H9 (cell line): ENCODE data around the gene UBAP1. TPM values are rescaled to one million over a fixed set of nuclear protein-coding genes. Genes with fewer than 3 reads are reported as not detected.

ENCODE experiments used
- DNase-seq: peaks from one replicate; pipeline ENCODE4 v3.0.0-alpha.2; 2017
- H2AFZ ChIP-seq: one replicate; pipeline ENCODE4 v1.6.1; 2013; ENCODE audit warnings: mild to moderate bottlenecking, low read length, control low read depth, moderate library complexity
- H2AK5ac ChIP-seq: 2 replicates; pipeline ENCODE4 v1.6.1; 2013; ENCODE audit warnings: low read length, control low read depth, mixed read lengths; ENCODE audit not compliant: insufficient read length
- H2BK120ac ChIP-seq: one replicate; pipeline ENCODE4 v1.6.1; 2013; ENCODE audit warnings: low read depth, mild to moderate bottlenecking, low read length, control low read depth, inconsistent platforms; ENCODE audit not compliant: poor library complexity, severe bottlenecking
- H2BK12ac ChIP-seq: 2 replicates; pipeline ENCODE4 v1.6.1; 2013; ENCODE audit warnings: low read length, control low read depth, mixed read lengths, low read depth; ENCODE audit not compliant: insufficient read length
- H2BK15ac ChIP-seq: 2 replicates; pipeline ENCODE4 v1.6.1; 2013; ENCODE audit warnings: low read depth, low read length, control low read depth
- H2BK20ac ChIP-seq: one replicate; pipeline ENCODE4 v1.6.1; 2013; ENCODE audit warnings: low read depth, mild to moderate bottlenecking, low read length, control low read depth, inconsistent platforms; ENCODE audit not compliant: poor library complexity, severe bottlenecking
- H2BK5ac ChIP-seq: 2 replicates; pipeline ENCODE4 v1.6.1; 2013; ENCODE audit warnings: low read length, control low read depth, mixed read lengths; ENCODE audit not compliant: insufficient read length
- H3K14ac ChIP-seq: 2 replicates; pipeline ENCODE4 v1.6.1; 2013; ENCODE audit warnings: low read length, control low read depth; ENCODE audit not compliant: insufficient read depth
- H3K18ac ChIP-seq: 2 replicates; pipeline ENCODE4 v1.6.1; 2013; ENCODE audit warnings: low read depth, mild to moderate bottlenecking, mixed read lengths, low read length, control low read depth; ENCODE audit not compliant: insufficient read length
- H3K23ac ChIP-seq: 2 replicates; pipeline ENCODE4 v1.6.1; 2013; ENCODE audit warnings: low read length, control low read depth, mixed read lengths, low read depth; ENCODE audit not compliant: insufficient read length
- H3K23me2 ChIP-seq: 2 replicates; pipeline ENCODE4 v1.6.1; 2013; ENCODE audit warnings: low read depth, mild to moderate bottlenecking, mixed read lengths, low read length, control low read depth; ENCODE audit not compliant: insufficient read length, poor library complexity, severe bottlenecking
- H3K27ac ChIP-seq: 2 replicates; pipeline ENCODE4 v1.5.1; 2013; ENCODE audit warnings: low read length, control low read depth, mixed read lengths, low read depth; ENCODE audit not compliant: insufficient read length
- H3K27me3 ChIP-seq: 2 replicates; pipeline ENCODE4 v1.6.1; 2013; ENCODE audit warnings: low read length, control low read depth, inconsistent platforms; ENCODE audit not compliant: insufficient read depth
- H3K4ac ChIP-seq: 2 replicates; pipeline ENCODE4 v1.6.1; 2013; ENCODE audit warnings: low read depth, mild to moderate bottlenecking, control low read depth, inconsistent platforms, low read length, moderate library complexity
- H3K4me1 ChIP-seq: 2 replicates; pipeline ENCODE4 v1.6.1; 2013; ENCODE audit warnings: low read length, control low read depth, inconsistent platforms; ENCODE audit not compliant: insufficient read depth
- H3K4me2 ChIP-seq: 2 replicates; pipeline ENCODE4 v1.6.1; 2013; ENCODE audit warnings: low read length, control low read depth, mixed read lengths; ENCODE audit not compliant: insufficient read length, insufficient read depth
- H3K56ac ChIP-seq: 2 replicates; pipeline ENCODE4 v1.6.1; 2013; ENCODE audit warnings: low read depth, mild to moderate bottlenecking, mixed read lengths, low read length, control low read depth; ENCODE audit not compliant: insufficient read length
- H3K79me1 ChIP-seq: 2 replicates; pipeline ENCODE4 v1.6.1; 2013; ENCODE audit warnings: low read depth, mild to moderate bottlenecking, moderate library complexity, low read length, control low read depth, inconsistent platforms; ENCODE audit not compliant: insufficient read depth, poor library complexity, severe bottlenecking
- H3K79me2 ChIP-seq: 2 replicates; pipeline ENCODE4 v1.6.1; 2013; ENCODE audit warnings: low read length, control low read depth, inconsistent platforms; ENCODE audit not compliant: insufficient read depth
- H3K9ac ChIP-seq: 2 replicates; pipeline ENCODE4 v1.6.1; 2013; ENCODE audit warnings: low read length, control low read depth, mixed read lengths; ENCODE audit not compliant: insufficient read length; ENCODE audit errors: extremely low read depth
- H3K9me3 ChIP-seq: one replicate; pipeline ENCODE4 v1.6.1; 2013; ENCODE audit warnings: low read depth, low read length, inconsistent platforms; ENCODE audit not compliant: control insufficient read depth
- H3T11ph ChIP-seq: one replicate; pipeline ENCODE4 v1.6.1; 2013; ENCODE audit warnings: mild to moderate bottlenecking, low read length, control low read depth, inconsistent platforms
- H4K20me1 ChIP-seq: one replicate; pipeline ENCODE4 v1.6.1; 2013; ENCODE audit not compliant: control insufficient read depth, insufficient read length, insufficient read depth
- H4K5ac ChIP-seq: 2 replicates; pipeline ENCODE4 v1.6.1; 2013; ENCODE audit warnings: low read depth, mild to moderate bottlenecking, mixed read lengths, low read length, control low read depth; ENCODE audit not compliant: insufficient read length
- H4K8ac ChIP-seq: replicated peaks from 2 replicates; pipeline ENCODE4 v1.6.1; 2013; ENCODE audit warnings: low read length, control low read depth, mixed read lengths, low read depth; ENCODE audit not compliant: insufficient read length
- H4K91ac ChIP-seq: 2 replicates; pipeline ENCODE4 v1.6.1; 2013; ENCODE audit warnings: low read depth, mild to moderate bottlenecking, moderate library complexity, mixed read lengths, low read length, control low read depth; ENCODE audit not compliant: insufficient read length
- H3K27ac Mint-ChIP-seq, 3 experiments: 2 replicates in 2 of 3; 3 replicates in 1 of 3; pipeline ENCODE4 v1.8.0; 2020 to 2021; ENCODE audit warnings: mixed read lengths in 3 of 3, mild to moderate bottlenecking in 1 of 3, moderate library complexity in 1 of 3
- H3K27me3 Mint-ChIP-seq: 2 replicates; pipeline ENCODE4 v1.8.0; 2021; ENCODE audit warnings: low read depth, mild to moderate bottlenecking, moderate library complexity, mixed read lengths
- H3K36me3 Mint-ChIP-seq, 3 experiments: 2 replicates in 2 of 3; 3 replicates in 1 of 3; pipeline ENCODE4 v1.8.0; 2020 to 2021; ENCODE audit warnings: low read depth in 3 of 3, mixed read lengths in 3 of 3; ENCODE audit not compliant: insufficient read depth in 1 of 3
- H3K4me1 Mint-ChIP-seq, 2 experiments: 2 replicates each; pipeline ENCODE4 v1.8.0; 2020; ENCODE audit warnings: mixed read lengths in 2 of 2
- H3K4me3 Mint-ChIP-seq, 2 experiments: 2 replicates in 1 of 2; 3 replicates in 1 of 2; pipeline ENCODE4 v1.8.0; 2020 to 2021; ENCODE audit warnings: mild to moderate bottlenecking in 2 of 2, mixed read lengths in 2 of 2, moderate library complexity in 1 of 2
- H3K9me3 Mint-ChIP-seq, 2 experiments: 2 replicates in 1 of 2; 3 replicates in 1 of 2; pipeline ENCODE4 v1.8.0; 2020; ENCODE audit warnings: mild to moderate bottlenecking in 2 of 2, mixed read lengths in 2 of 2, moderate library complexity in 1 of 2
- total RNA-seq: library from RNA; stranded (reverse); gene quantifications from 2 replicates; pipeline ENCODE4 v1.2.1, GENCODE V29; 2021
- TF ChIP-seq, protein P1 (sequence below): fragments of 200-600 bp; sonication (generic); conservative IDR thresholded peaks from 3 replicates; pipeline ENCODE4 v1.8.0; 2021; ENCODE audit warnings: antibody characterized with exemption, mild to moderate bottlenecking

UBAP1 gene
- total RNA-seq, 1 experiment from 2014 or later: 32.6 TPM

DNA sequence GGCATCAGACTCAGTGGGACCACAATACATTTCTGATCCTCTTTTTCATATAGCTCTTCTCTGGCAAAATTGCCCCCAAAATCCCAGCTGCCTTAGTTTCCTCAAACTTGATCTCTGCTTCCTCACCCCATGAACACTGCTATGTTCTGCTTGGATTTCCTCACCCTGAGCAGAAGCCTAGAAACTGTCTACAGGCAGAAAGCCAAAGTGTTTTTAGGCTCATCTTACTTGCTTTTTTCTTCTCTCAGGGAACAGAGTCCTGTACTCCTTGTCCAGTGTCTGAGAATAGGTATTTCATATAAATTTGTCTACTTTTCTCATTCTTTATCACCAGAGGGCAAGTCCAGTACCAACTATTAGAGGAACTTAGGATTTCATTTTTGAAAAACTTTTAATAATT, 21.5 kb upstream of the UBAP1 start:
- no peak overlapping the region for H3K56ac ChIP-seq
- no peak overlapping the region for H3T11ph ChIP-seq
- no peak overlapping the region for H4K8ac ChIP-seq
- Mint-ChIP-seq H3K27ac (no peak overlapping the region; a peak in 1 of 7 replicates), H3K27me3 (no peaks in the 10 kb centered on the region), H3K4me1 (peaks cover 3 to 7% of the 10 kb centered on the region in 2 experiments), H3K9me3 (no peaks in the 10 kb centered on the region), H3K36me3 (no peaks in the 10 kb centered on the region), H3K4me3 (no peak overlapping the region)
- no peak for DNase-seq
- no peak overlapping the region for H2BK5ac ChIP-seq
- H3K4me2 ChIP-seq: no peak overlapping the region
- no peaks in the 10 kb centered on the region for H4K20me1 ChIP-seq
- H3K18ac ChIP-seq: no peak overlapping the region
- no peak overlapping the region for H2AFZ ChIP-seq
- no peaks in the 10 kb centered on the region for H3K23me2 ChIP-seq
- H3K79me1 ChIP-seq: no peaks in the 10 kb centered on the region
- H3K9ac ChIP-seq: no peak overlapping the region
- H3K79me2 ChIP-seq: no peaks in the 10 kb centered on the region
- no peak overlapping the region for H3K27ac ChIP-seq
- no peak overlapping the region for H3K23ac ChIP-seq
- TF ChIP-seq, protein P1, sequence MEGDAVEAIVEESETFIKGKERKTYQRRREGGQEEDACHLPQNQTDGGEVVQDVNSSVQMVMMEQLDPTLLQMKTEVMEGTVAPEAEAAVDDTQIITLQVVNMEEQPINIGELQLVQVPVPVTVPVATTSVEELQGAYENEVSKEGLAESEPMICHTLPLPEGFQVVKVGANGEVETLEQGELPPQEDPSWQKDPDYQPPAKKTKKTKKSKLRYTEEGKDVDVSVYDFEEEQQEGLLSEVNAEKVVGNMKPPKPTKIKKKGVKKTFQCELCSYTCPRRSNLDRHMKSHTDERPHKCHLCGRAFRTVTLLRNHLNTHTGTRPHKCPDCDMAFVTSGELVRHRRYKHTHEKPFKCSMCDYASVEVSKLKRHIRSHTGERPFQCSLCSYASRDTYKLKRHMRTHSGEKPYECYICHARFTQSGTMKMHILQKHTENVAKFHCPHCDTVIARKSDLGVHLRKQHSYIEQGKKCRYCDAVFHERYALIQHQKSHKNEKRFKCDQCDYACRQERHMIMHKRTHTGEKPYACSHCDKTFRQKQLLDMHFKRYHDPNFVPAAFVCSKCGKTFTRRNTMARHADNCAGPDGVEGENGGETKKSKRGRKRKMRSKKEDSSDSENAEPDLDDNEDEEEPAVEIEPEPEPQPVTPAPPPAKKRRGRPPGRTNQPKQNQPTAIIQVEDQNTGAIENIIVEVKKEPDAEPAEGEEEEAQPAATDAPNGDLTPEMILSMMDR: no peak
- 0 out of 2 replicates have a peak, but pooled peaks cover 2% of the 10 kb centered on the region for H3K4me1 ChIP-seq
- no peak overlapping the region for H2BK120ac ChIP-seq
- H4K91ac ChIP-seq: no peak overlapping the region
- no peak overlapping the region for H3K4ac ChIP-seq
- no peak overlapping the region for H3K14ac ChIP-seq
- H3K9me3 ChIP-seq: no peaks in the 10 kb centered on the region
- no peaks in the 10 kb centered on the region for H3K27me3 ChIP-seq
- H4K5ac ChIP-seq: no peak overlapping the region
- no peak overlapping the region for H2BK15ac ChIP-seq
- H2BK20ac ChIP-seq: no peak overlapping the region
- no peak overlapping the region for H2BK12ac ChIP-seq
- no peak overlapping the region for H2AK5ac ChIP-seq
